ENCODE data around the gene PPBP.
"Not testable (repeated sequence)": the region's sequence is repeated elsewhere in the genome, so short reads cannot be mapped to it uniquely, and the experiment has no call there.

The PPBP gene

DNA sequence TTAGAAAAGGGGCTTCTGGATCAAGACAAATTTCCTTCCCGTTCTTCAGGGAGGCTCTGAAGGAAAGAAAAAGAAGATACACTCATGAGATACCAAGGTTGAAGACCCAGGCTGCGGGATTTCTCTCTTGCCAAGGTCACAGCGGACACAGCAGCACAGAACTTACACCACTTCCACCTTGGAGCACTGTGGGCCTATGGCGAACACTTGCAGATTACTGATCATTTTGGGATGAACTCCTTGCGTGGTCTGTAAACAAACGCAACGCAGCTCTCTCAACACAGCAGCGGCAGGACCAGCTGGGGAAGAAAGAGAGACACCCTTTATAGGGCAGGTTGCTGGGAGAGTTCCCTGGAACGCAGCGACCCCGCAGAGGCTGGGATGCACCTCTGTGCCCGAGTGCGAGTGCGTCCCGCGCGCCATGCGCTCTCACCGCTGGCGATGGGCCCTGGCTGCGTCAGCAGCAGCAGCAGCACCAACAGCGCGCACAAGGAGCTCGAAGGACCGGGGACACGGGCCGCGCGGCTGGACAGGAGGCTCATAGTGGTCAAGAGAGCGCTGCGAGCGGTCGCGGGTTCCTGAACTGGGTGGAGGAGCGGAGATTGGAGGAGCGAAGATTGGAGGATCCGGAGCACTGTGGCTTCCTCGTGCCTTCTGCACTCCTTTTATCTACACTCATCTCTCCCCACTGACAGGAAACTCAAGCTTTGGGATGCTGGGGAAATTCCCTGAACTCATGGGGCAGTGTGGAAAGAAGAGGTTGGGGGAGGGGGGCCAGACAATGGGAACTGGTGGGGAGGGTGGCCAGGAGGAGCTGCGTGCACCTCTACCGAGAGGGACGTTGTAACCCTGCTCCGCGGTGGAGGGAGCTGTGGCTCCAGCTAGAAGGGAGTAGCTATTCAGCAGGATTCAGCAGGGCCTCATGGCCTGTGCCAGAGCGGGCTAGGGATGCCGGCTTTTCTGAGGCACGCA lies 10.3 kb upstream of the PPBP start, which contains the start of gene CXCL5:
Gene CXCL5, minus strand, starts transcription at position 638 of the 972 bp plus-strand sequence. Its CDS starts 96 bp downstream, at position 542.
- peak in 27 of 56 donors; percentile 2 to 53 (median 15) for DNase-seq

DNA sequence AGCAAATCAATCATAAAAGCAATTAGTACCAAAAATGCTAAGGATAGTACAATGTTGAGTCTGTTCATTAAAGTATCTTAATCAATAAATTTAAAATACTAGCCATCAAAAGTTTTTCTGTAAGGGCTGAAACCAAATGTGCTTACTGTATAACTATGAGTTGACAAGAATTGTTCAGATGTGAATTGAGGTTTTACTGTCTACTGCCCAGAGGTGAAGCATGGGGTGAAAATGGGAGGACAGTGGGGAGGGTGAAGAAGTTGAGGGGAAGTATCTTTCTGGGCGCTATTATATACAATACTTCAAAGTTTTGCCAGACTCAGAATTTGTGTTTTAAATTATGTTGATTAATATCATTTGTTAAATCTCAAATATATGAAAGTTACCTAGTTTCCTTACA lies 4.1 kb upstream of the PPBP start:
- no peak for DNase-seq

GRCh38 chr4:73991742-73992000 lies 3.7 kb upstream of the PPBP start:
- no peak for DNase-seq

GRCh38 chr4:73990988-73991741 lies 3.2 kb upstream of the PPBP start:
- DNase-seq: no peak

DNA sequence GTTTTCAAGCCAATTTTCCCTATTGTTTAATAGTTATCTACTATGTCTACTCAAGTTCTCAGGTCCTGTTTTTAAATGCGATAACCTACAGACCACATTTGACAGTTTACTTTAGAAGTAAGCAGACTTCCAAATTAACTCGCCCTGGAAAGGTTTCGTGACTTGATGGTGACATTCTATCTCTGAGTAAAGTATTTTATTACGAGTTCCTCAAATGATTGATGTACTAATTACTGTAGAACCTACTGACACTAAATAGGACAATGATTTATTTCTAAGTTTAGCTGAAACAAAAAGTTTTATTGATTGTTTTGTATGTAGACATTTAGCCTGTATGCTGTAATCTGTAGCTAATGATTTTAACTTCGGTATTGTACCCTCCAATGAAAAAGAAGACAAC lies 1.9 kb upstream of the PPBP start:
- DNase-seq: no peak

GRCh38 chr4:73989031-73989430 lies 1.0 kb upstream of the PPBP start:
- no peak for DNase-seq

GRCh38 chr4:73985528-73985852 lies 2.5 kb downstream of the PPBP start:
- no peak for DNase-seq

- no peak for DNase-seq
Observed at GRCh38 chr4:73984736-73985527, 3.1 kb downstream of the PPBP start.

DNA sequence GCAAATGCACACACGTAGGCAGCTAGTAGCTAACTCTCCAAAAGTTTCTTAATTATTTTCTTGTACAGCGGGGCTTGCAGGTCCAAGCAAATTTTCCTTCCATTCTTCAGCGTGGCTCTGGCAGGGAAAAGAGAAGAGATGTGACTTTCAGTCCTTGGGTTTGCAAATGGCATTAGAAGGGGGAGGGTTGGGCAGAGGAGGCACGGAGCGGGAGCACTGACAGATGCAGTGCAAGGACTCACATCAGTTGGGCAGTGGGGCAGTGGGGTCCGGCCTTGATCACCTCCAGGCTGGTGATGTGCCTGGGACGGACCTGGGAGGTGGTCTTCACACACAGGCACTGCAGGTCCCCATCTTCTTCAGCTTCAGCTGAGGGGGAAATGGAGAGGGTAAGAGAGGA lies 6.8 kb downstream of the PPBP start:
- not testable (repeated sequence) for DNase-seq

GRCh38 chr4:73979407-73979957 lies 8.5 kb downstream of the PPBP start:
- no peak for DNase-seq

- no peak for DNase-seq
Observed at GRCh38 chr4:73978886-73979285, 9.1 kb downstream of the PPBP start.

DNA sequence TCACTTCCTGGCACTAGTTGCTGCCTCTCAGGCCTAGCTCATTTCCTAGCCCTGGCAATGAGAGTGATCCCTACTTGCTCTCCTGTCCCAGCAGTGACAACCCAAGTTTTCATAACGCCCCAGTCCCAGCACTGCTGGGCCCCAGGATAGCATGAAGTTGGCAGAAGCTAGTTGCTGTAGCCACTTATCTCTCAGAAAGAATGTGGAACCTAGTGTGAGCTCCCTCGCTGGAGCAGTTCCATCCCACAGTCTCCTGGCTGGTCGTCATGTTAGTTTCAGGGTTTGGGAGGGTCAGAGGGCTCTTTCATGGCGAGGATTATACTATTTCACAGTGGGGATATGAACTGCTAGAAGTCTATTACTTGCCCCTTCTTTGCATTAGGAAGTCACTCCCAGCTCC lies 11.3 kb downstream of the PPBP start:
- DNase-seq: no peak

GRCh38 chr4:73976217-73976616 lies 11.8 kb downstream of the PPBP start:
- no peak for DNase-seq

GRCh38 chr4:73974352-73974751 lies 13.6 kb downstream of the PPBP start:
- DNase-seq: no peak

DNA sequence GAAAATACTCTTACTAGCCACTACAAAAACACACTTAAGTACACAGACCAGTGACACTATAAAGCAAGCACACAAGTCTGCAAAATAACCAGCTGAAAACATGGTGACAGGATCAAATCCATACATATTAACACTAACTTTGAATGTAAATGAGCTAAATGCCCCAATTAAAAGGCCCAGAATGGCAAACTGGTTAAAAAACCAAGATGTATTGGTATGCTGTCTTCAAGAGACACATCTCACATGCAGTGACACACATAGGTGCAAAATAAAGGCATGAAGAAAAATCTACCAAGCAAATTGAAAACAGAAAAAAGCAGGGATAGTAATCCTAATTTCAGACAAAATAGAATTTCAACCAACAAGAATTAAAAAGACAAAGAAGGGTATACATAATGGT lies 17.0 kb downstream of the PPBP start:
- DNase-seq: no peak

- no peak for DNase-seq
Observed at GRCh38 chr4:73970011-73970410, 18.0 kb downstream of the PPBP start.

GRCh38 chr4:73967866-73968265 lies 20.1 kb downstream of the PPBP start:
- DNase-seq: no peak

GRCh38 chr4:73964862-73965611 lies 23.0 kb downstream of the PPBP start:
- DNase-seq: peak in 1 of 56 donors; percentile 1

DNA sequence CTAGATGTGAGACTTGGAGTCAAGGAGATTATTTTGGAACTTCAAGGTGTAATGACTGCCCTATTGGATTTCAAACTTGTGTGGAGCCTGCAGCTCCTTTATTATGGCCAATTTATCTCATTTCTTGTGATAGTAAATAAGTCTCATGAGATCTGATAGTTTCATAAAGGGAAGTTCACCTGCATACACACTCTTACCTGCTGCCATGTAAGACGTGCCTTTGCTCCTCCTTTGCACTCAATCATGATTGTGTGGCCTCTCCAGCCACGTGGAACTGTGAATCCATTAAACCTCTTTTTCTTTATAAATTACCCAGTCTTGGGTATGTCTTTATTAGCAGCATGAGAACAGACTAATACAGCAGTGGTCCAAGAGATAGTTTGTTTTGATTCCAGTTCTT lies 25.3 kb downstream of the PPBP start:
- DNase-seq: no peak

DNA sequence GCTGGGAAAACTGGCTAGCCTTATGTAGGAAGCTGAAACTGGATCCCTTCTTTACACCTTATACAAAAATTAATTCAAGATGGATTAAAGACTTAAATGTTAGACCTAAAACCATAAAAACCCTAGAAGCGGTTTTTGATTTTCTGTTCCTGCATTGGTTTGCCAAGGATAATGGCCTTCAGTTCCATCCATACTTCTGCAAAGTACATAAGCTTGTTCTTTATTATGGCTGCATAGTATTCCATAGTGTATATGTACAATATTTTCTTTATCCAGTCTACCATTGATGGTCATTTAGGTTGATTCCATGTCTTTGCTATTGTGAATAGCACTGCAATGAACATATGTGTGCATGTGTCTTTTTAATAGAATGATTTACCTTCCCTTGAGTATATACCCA lies 28.9 kb downstream of the PPBP start:
- DNase-seq: not testable (repeated sequence)

DNA sequence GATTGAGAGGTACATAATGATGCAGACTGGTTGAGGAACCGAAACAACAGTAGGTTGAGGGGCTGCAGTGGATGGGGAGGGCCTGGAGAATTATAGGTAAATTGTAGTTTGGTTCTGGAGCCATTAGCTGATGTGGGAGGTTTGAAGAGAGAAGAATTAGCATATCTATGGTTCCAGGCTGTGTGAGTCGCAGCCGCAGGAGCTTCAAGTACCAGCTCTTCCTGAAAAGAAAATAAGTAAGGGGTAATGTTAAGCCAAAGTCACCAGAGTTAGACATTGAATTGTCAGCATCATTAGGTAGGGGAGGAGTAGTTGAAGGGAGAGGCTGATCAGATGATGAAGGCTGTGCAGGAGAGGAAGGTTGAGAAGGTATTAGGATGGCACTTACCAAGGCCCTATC lies 35.6 kb downstream of the PPBP start:
- DNase-seq: no peak

All from nucleus accumbens (tissue), 56 donors.